ENCODE results near the gene ALDH6A1.

DNA sequence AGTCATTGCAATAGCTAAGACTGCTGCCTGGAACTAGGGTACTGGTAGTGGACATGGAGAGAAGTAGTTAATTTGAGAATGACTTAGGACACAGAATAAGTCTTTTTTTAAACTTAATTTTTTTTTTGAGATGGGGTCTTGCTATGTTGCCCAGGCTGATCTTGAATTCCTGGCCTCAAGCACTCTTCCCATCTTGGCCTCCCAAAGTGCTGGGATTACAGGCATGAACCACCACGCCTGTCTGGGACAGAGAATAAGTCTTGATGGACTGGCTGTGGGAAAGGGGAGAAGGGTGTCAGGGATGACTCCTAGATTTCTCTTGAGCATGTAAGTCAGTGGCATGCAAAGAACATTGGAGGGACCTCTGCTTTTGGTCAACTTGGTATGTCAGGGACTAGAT lies 43.4 kb upstream of the ALDH6A1 start:
- TF ChIP-seq, protein P1, sequence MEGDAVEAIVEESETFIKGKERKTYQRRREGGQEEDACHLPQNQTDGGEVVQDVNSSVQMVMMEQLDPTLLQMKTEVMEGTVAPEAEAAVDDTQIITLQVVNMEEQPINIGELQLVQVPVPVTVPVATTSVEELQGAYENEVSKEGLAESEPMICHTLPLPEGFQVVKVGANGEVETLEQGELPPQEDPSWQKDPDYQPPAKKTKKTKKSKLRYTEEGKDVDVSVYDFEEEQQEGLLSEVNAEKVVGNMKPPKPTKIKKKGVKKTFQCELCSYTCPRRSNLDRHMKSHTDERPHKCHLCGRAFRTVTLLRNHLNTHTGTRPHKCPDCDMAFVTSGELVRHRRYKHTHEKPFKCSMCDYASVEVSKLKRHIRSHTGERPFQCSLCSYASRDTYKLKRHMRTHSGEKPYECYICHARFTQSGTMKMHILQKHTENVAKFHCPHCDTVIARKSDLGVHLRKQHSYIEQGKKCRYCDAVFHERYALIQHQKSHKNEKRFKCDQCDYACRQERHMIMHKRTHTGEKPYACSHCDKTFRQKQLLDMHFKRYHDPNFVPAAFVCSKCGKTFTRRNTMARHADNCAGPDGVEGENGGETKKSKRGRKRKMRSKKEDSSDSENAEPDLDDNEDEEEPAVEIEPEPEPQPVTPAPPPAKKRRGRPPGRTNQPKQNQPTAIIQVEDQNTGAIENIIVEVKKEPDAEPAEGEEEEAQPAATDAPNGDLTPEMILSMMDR (IDR thresholded peaks at IDR 0.05), result no peak
- no peak for TF ChIP-seq POLR2A (IDR thresholded peaks at IDR 0.05)

Measured in testis (tissue), 2 donors.